ENCODE results near the gene RNF151.
"Not testable (repeated sequence)": the region's sequence is repeated elsewhere in the genome, so short reads cannot be mapped to it uniquely, and the experiment has no call there.

RNF151 gene

DNA sequence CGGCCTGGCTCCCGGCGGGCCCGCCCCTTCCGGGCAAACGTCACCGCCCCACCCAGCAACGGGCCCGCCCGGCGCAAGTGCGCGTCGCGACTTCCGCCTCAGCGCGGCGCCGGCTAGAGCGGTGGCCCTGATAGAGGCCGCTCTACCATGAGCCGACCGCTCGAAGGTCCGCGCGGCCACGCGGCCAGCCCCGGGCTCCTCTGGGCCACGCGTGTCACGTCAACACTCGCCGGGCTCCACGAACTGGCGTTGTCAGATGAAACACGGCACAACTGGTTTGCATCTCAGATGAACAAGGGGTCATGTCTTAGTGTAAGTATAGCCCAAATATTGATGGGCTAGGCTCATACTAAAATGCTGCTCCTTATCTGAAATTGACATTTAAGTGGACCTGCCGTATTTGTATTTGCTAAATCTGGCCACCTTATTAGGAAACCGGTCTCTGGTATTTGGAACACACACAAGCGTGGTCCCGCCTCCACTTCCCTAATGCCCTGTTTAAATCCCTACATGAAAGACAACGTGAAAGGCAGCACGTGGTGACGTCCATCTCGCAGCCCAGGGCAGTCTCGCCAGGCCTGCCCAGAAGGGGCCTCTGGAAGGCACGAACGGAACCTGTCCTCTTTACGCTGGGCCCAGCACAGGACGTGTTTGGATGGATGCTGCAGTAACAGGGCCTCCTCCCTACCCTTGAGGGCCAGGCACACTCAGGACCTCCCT, 43.3 kb downstream of the RNF151 start, which contains the start of gene ZNF598:
Gene ZNF598, minus strand, starts transcription at position 31 of the 720 bp plus-strand sequence.
- peak; percentile 91 for DNase-seq

DNA sequence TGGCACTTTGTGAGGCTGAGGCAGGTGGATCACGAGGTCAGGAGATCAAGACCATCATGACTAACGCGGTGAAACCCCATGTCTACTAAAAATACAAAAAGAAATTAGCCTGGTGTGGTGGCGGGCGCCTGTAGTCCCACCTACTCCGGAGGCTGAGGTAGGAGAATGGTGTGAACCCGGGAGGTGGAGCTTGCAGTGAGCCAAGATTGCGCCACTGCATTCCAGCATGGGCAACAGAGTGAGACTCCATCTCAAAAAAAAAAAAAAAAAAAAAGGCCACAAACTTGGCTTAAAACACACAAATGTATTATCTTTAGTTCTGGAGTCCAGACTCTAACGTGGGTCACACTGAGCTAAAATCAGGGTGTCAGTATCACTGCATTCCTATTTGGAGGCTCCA, 45.1 kb downstream of the RNF151 start:
- not testable (repeated sequence) for DNase-seq

DNA sequence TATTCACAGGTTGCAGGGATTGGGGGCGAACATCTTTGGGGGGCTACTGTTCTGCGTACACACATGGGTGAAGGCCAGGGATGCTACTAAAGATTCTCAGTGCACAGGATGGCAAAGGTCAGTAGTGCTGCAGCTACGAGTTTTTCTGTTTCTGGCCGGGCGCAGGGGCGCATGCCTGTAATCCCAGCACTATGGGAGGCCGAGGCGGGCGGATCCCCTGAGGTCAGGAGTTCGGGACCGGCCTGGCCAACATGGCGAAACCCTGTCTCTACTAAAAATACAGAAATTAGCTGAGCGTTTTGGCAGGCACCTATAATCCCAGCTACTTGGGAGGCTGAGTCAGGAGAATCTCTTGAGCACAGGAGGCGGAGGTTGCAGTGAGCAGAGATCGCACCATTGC, 46.9 kb downstream of the RNF151 start:
- no peak for DNase-seq

- peak; percentile 86 for DNase-seq
Measured at GRCh38 chr16:2015117-2015946, 48.7 kb downstream of the RNF151 start.

DNA sequence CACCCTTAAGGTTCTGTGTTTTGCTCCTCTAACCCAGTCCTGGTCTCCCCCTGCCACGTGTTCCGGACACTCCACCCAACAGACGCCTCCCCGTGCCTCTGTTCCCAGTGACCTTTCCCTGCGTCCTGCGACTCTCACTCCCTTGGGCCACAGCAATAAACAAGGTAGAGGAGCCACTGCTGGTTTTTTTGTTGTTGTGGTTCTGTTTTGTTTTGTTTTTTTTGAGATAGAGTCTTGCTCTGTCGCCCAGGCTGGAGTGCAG, 49.2 kb downstream of the RNF151 start:
- no peak for DNase-seq

- no peak for DNase-seq
Measured at GRCh38 chr16:2016407-2016922, 49.8 kb downstream of the RNF151 start.
